ENCODE data around the gene TMEM255B.
"Not testable (repeated sequence)": the region's sequence is repeated elsewhere in the genome, so short reads cannot be mapped to it uniquely, and the experiment has no call there.

The TMEM255B gene

DNA sequence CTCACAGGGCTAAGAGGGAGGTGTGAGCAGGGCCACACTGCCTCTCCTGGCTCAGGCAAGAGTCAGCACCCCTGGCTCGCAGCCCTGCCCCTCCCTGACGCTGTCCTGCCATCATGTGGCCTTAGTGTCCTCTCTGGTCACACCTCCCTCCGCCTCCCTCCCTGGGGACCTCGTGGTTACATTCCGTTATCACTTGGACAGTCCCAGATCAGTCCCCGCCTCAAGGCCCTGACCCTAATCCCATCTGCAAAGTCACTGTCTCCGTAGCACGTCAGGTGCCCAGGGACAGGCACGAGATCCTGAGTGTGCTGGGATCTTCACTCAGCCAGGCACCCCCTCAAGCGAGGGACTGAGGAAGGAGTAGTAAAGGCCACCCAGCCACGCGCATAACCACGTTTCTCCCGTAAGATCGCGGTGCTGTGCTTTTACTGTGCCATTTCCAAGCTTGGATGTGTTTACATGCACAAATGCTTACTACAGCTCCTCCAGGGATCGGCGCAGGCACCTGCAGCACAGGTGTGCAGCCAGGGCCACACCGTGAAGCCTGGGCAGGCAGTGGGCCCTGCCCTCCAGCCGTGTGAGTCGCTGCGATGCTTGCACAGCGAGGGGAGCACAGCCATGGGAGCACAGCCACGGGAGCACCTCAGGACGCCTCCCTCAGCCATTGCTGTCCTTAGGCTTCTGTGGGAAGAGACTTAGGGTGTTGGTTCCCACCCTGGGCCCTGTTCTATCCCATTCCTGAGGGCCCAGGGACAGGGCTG is 10.7 kb upstream of the TMEM255B start:
- no peak for DNase-seq (ENCODE audit: low read depth, low spot score)

DNA sequence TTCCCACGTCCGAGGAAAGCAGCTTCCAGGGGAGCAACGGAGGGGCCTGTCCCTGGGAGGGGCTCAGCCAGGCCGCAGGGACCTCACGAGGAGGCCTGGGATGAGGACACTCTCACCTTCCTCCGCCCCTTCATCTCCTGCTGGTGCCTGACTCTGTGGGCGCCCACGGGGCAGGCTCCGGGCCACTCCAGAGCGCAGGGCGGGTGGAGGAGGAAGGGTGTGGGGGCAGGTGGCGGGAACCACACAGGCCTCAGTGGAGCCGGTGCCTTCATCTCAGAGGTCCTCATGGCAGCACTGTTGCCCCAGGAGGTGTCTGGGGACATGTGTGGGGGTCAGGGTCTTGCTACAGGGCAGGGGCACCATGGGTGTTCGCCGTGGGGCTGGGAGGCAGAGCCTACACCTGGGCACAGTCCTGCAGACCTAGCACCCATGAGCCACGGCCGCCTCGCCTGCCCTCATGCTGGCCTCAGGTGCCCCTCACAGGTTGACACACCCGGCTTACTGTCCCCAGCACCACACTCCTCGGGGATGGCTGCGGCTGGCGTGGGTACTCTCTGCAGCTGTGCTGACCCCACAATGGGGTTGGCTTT is 10.1 kb upstream of the TMEM255B start:
- no peak for DNase-seq (ENCODE audit: low read depth, low spot score)

DNA sequence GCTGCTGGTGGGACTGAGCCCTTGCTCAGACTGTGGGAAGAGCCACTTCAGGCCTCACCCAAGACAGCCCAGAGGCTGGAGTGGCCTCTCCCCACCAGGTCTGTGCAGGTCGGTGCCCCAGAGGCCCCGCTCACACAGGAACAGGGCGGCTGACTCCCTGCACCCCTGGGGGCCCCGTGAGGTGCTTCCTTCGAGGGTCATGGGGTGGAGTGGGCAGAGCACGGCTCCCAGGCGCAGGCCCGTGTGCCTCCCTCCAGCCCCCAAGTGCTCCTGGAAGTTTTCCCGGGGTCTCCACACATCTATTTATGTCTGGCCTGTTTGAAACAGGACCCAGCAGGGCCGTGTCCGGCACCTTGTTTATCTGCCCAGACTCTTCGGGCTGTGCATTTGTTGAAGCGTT is 9.5 kb upstream of the TMEM255B start:
- DNase-seq (ENCODE audit: low read depth, low spot score) = no peak

DNA sequence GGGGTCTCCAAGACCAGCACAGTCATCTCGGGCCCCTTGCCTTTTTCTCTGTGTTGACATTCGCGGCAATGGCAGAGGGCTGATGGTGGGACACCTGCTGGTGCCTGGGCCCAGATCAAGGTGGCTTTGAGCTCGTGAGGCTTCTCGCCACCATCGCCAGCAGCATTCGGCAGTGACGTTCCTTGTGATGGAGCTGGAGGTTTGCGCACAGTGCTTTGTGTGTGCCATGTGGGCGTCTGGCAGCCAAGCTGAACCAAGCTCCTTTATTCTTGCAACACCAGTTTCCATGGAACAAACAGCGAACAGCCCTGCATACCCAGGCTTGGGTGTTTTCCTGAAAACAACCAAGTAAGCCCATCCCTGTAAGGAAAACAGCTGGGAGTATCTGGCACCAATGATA is 9.1 kb upstream of the TMEM255B start:
- DNase-seq (ENCODE audit: low read depth, low spot score) = no peak

DNA sequence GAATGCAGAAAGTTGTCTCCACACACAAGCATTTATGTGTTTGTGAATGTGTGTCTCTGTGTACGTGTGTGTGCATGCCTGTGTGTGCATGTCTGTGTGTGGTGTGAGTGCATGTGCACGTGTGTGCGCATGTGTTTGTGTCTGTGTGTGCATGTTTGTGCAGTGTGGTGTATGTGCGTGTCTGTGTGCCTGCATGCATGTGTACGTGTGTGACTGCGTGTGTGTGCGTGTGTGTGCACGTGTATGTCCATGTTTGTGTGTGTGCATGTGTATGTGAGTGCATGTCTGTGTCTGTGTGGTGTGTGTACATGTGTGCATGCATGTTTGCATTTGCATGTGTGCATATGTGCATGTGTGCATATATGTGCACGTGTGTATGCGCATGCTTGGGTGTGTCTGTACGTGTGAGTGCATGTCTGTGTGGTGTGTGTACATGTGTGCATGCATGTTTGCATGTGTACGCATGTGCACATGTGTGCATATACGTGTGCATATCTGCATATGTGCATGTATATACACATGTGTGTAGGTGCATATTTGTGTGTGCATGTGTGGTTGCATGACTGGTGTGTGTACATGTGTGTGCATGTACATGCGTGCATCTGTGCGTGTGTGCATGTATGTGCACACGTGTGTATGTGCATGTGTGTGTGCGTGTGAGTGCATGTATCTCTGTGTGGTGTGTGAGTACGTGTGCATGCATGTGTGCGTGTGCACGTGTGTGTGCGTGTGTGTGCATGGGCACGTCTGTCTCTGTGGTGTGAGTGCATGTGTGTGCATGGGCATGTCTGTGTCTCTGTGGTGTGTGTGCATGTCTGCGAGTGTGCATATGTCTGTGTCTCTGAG is 8.2 kb upstream of the TMEM255B start:
- DNase-seq (ENCODE audit: low read depth, low spot score) = no peak

DNA sequence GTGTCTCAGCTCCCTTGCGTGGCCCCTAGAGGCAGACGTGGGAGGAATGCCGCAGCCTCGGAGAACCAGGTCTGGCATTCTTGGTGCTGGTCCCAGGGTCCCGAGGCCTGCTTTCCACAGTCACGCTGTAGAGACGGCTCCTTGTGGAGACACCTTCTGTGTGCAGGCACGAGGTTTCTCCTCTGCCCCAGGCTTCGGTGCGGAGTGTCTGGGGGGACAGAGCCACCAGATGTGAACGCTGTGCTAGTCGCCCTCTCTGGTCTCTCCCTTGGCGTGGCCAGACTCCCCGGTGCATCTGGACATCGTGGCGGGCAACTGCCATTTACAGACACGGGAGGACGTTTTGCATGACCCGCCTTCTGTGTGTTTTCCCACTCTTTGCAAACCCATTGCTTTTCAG is 7.5 kb upstream of the TMEM255B start:
- no peak for DNase-seq (ENCODE audit: low read depth, low spot score)

DNA sequence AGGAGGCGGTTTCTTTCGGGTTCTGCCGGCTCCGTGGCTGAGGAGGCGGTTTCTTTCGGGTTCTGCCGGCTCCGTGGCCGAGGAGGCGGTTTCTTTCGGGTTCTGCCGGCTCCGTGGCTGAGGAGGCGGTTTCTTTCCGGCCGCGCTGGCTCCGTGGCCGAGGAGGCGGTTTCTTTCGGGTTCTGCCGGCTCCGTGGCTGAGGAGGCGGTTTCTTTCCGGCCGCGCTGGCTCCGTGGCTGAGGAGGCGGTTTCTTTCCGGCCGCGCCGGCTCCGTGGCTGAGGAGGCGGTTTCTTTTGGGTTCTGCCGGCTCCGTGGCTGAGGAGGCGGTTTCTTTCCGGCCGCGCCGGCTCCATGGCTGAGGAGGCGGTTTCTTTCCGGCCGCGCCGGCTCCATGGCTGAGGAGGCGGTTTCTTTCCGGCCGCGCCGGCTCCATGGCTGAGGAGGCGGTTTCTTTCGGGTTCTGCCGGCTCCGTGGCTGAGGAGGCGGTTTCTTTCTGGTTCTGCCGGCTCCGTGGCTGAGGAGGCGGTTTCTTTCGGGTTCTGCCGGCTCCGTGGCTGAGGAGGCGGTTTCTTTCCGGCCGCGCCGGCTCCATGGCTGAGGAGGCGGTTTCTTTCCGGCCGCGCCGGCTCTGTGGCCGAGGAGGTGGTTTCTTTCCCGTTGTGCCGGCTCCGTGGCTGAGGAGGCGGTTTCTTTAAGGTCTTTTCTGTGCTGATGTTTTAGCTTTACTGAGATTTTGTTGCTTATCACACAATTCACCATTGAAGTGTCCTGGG is 6.6 kb upstream of the TMEM255B start:
- not testable (repeated sequence) for DNase-seq (ENCODE audit: low read depth, low spot score)

DNA sequence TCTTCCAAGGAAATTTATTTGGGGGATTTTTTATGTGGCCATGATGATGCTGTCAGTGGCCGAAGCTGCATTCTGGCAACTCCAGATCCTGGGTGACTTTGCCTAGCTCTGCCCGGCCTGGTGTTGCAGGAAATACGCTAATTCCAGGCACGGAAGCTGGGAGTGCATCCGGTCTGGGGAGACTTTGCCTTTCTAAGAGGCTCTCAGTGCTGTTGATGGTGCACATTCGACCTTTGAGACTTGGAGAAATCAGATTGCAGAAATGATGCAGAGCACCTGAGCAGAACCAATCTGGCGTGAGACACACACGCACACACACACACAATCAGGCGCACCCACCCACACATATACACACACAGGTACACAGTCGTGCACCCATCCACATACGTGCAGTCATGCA is 5.9 kb upstream of the TMEM255B start:
- DNase-seq (ENCODE audit: low read depth, low spot score) = no peak

DNA sequence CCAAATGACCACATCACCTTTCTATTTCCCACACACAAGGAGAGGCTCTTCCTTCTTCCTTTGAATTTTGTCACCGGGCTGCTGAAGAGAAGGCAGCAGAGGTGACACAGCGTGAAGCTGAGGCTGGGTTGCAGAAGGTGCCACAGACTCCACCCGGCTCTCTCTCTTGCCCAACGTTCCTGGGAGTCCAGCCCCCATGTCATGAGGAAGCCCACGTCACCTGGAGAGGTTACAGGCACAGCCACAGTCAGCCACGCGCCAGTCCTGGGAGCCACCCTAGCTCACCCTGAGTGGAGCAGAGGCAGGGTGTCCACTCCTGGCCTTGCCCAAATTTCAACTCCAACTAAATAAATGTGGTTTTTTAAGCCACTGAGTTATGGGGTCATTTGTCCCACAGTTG is 4.8 kb upstream of the TMEM255B start:
- DNase-seq (ENCODE audit: low read depth, low spot score) = no peak

DNA sequence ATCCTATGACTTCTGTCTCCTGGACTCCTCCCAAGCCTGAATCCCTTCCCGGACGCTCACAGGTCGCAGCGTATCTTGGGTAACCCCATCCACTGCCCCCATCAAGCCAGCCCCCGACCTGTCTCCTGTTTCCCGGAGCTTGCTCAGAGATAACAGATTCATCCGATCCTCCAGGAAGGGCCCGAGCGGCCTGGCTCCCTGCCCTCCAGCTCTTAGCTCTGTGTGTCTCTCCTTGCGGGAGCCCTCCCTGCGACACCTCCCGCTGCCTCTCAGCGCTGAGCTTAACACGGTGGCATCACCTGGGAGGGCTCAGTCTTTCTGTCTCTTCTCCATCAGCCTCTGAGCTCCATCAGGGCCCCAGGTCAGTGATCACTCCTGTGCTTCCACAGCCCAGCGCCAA is 4.3 kb upstream of the TMEM255B start:
- no peak for DNase-seq (ENCODE audit: low read depth, low spot score)

DNA sequence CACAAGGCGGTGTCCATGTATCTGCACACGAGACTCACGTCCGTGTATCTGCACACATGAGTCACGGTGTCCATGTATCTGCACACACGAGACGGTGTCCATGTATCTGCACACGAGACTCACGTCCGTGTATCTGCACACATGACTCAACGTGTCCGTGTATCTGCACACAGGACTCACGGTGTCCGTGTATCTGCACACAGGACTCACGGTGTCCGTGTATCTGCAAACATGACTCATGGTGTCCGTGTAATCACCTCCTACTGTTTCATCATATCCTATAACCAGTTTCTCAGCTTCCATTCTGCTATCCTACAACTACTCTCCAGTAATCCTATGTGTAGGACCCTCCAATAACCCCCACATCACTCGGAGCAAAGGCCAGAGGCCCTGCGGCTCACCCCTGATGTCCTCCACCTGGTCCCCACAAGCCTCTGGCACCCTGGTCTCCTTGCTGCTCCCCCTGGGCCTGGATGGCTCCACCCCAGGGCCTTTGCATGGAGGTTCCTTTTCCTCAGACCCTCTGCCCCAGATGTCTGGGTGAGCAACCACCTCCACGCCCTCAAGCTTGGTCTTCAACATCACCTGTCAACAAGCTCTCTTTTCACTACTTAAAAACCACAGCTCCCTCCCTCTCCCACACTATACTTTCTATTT is 2.5 kb upstream of the TMEM255B start:
- DNase-seq (ENCODE audit: low read depth, low spot score) = no peak

DNA sequence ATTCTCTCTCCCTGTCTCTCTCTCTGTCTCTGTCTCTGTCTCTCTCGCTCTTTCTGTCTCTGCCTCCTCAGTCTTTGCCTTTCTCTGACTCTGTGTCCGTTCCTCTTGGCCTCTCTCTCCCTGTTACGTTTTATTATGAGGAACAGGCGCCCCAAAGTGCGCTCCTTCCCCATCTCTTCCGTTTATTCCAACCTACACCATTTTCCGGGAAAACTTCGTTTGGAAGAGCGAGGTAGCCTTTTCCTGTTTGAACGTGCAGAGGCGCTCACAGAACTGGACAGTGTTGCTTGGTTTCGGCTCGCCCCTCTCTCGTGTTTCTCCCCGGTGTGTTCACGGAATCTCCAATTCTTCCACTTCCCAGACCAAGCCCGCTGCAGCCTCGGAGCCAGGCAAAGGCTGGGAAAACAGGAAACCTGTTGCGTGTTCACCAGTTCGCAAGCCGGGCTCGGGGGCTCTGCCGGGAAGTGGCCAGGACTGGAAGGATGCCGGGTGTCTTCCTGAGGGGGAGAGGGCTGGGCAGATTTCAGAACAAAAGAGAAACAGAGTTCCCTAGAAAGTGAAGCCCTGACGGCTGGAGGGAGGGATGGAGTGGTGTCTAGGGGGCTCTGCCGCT is 605 bp downstream of the TMEM255B start:
- DNase-seq (ENCODE audit: low read depth, low spot score) = no peak

DNA sequence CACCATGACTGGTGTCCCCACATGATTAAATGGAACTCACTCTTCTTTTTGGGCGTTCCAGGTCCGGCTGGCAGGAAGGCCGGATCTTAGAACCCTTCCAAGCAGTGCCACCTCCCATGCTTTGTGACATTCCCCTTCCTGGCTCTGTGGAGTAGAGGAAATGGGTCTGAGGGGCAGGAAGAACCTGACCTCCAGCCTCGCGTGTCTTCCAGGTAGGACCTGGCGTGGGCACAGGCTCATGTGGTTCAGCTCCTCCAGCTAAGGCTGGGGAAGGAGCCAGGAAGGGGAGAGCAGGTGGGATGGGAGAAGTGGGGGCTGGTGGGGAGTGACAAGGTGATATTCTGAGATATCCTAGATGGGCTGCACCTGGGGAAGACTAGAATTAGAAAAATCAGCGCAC is 2.1 kb downstream of the TMEM255B start:
- no peak for DNase-seq (ENCODE audit: low read depth, low spot score)

DNA sequence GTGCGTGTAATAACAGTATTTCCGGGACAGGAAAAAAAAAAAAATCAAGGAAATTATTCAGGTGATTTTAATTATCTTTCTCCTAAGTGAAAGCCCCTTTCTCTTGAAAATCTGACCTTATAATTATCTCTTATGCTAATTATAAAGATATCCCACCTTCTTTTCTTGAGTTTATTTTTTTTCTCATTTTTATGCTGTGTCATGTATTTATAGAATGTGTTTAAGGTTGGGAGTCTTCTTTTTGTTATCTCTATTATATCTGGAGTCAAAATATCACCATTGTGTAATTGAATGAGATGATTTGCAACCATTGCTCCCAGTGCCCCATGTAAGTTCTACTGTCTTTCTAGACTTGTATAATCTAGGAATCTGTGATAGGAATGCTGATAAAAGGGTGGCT is 3.0 kb downstream of the TMEM255B start:
- no peak for DNase-seq (ENCODE audit: low read depth, low spot score)

DNA sequence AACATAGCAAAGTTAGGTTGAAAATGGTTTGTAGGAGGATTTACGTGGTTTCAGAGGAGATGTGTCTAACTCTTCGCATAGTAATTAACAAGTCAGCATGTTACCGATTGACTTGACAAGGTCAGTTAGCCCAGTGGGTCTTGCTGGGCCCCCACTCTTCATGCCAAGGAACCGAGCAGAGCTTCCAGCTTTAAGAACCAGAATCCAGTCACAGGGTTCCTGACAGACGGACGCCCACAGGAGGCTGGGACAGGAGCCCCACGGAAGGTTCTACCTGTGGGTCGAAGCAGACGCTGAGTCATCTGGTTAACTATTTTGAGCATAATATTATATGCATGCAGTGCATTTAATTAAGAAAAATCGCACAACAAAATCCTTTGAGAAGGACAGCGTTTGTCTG is 3.5 kb downstream of the TMEM255B start:
- no peak for DNase-seq (ENCODE audit: low read depth, low spot score)

DNA sequence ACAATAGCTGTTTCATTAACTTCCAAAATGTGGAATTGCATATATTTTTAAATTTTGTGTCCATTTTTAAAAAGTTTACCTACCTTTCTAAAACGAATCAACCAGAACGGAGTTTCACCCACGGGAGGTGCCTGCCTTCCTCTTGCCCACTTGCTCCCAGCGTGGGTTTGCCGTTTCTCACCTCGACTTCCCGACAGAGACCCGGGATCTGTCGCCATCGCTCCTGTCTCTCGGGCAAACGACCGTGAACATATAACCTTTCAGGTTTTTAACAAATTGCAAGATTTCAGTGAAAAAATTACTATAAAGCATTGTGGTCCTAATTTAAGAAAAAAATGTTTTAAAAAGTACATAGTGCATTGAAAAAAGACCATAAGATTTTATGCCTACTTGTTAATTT is 4.2 kb downstream of the TMEM255B start:
- no peak for DNase-seq (ENCODE audit: low read depth, low spot score)

DNA sequence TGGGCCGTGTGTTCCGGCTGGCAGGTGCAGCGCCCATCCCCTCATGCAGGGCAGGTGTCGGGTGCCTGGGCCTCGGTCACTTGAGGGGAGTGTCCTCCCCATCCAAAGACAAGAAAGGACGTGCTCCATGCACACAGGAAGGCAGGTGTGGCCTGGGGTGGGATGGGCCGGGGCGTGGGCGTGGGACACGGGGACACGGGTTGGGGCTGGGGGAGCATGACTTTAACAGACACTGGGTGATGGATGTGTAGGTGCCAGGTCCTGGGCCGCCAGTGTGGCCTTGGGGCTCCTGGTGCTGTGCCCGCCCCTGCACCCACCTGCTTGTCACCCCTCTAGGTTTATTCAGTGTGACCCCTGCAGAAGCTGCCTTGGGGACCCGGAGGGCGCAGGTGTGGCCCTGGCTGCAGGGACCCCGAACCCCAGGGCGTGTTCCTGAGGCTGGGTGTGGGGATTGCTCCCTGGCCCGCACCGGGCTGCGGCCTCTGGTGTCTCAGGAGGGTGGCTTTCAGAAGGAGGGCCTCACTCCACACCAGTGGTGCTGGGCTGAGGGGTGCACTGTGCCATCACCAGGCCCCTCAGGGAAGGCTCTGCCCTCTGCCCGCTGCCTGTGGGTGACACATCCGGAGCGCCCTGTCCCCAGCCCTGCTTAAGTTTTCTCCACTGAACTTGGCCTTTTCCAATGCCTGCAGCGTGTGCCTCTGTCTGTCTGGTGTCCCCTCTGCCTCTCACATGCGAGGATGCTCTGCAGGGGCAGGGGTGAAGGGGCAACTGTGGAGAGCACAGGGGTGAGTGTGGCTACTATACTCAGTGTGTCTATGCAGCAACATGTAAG is 5.2 kb downstream of the TMEM255B start:
- DNase-seq (ENCODE audit: low read depth, low spot score) = no peak

DNA sequence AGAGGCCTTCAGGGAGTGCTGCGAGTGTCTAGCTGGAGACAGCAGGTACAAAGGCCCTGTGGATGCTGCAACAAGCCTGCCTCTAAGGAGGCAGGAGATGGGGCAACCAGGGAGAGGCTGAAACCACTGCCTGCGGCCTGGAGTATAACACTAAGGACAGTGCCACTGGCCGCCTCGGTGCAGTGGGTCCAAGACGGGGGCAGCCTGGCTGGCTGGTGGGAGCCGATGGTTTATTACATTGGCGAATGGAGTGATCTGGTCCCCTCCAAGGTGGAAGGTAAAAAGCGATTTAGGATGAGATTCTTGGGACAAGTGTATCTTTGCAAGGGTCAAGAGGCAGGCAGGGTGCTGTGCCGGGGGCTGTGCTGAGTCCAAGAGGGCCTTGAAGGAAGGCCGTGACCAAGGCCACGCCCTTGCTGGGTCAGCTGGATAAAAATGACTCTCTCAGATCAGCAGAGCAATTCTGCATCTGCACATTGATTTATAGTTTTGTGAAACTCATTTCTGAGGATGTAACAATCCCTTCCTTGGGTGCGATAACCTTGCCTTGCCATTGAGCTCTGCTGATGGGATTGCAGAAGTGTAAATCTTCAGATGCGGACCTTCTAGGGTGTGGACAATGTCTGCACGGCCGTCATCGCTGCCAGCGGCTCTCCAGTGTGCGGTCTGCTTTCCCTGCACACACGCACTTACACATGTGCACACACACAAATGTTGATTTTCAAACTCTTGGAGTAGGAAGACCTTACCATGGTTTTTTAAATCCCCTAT is 6.0 kb downstream of the TMEM255B start:
- no peak for DNase-seq (ENCODE audit: low read depth, low spot score)

DNA sequence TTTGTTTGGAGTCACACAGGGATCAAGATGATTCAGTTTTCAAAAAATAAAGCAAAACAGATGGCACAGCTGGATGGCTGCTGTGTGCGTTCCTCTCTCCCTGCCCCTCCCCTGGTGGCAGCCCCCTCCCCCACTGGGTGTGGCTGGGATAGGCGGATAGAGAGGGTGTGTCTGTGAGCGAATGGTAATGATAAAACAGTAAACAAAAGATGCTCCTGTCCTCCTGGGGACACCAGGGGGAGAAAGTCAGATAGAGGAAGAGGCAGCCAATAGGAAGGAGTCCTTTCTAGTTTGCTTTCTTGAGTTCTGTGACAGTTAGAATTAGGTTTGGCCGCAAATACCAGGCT is 6.5 kb downstream of the TMEM255B start:
- no peak for DNase-seq (ENCODE audit: low read depth, low spot score)

Data from activated CD4-positive, CD25-positive, alpha-beta regulatory T cell treated with anti-CD3 and anti-CD28 coated beads, Interleukin-2, amount 50 U/mL, for 16 hours (primary cell).